SHP77 treated with DMSO at 0.1 percent for 48 hours (cell line): ENCODE results near the gene ARHGAP6.
"Not testable (repeated sequence)": the region's sequence is repeated elsewhere in the genome, so short reads cannot be mapped to it uniquely, and the experiment has no call there.

ENCODE experiments used
- DNase-seq: peaks from one replicate; lab custom pipeline; 2025; lab: John Stamatoyannopoulos, UW

ARHGAP6 gene

DNA sequence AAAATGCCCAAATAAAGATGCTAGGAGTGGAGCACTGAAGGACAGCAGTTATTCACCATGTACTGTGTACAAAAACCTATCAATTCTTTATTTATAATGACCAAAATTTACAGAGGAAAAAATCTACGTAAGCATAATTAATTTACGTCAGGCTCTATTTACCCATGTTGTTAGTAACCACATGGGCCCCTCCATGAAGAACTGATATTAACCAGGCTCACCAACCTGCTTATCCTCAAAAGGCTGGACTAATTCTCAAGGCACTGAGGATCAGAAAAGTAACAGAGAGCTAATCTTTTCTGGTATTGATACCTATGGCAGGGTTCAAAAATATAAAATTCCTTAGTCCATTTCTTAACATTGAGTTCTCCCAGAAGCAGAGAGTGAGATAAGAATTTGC is 140.0 kb downstream of the ARHGAP6 start:
- no peak for DNase-seq

DNA sequence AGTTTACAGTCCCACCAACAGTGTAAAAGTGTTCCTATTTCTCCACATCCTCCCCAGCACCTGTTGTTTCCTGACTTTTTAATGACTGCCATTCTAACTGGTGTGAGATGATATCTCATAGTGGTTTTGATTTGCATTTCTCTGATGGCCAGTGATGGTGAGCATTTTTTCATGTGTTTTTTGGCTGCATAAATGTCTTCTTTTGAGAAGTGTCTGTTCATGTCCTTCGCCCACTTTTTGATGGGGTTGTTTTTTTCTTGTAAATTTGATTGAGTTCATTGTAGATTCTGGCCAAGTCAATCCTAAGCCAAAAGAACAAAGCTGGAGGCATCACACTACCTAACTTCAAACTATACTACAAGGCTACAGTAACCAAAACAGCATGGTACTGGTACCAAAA is 146.5 kb downstream of the ARHGAP6 start:
- not testable (repeated sequence) for DNase-seq

DNA sequence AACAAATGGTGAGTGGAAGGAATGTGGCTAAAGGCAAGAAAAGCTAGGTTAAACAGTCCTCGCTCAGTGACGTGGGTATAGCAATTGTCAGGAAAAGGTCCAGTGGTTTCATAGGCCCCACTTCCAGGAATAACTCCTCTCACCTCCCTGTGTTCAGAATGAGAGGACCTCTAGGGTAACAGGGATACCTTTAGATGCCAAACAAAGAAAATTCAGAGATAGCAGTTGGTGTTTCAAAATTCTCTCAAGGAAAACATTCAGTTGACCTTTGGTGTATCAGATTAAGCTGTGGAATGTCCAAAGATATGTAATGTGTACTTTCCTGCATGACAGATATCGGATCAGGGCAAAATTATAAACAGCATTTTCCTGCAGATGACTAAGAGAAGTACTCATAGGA is 155.9 kb downstream of the ARHGAP6 start:
- DNase-seq: no peak

DNA sequence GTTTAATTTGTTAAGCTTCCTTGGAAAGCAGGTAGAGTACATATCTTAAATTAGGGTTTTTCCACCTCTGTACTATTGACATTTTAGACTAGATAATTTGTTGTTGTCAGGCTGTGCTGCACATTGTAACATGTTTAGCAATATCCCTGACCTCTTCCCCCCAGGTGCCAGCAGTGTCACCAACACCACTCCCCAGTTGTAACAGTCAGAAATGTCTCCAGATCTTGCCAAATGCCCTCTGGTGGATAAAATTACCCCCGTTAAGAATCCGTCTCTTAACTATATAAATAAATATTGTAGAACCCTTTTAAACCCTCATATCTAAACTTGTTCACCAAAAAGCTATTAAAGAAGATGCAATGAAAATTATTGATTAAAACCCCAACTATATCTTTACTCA is 161.5 kb downstream of the ARHGAP6 start:
- DNase-seq: no peak

DNA sequence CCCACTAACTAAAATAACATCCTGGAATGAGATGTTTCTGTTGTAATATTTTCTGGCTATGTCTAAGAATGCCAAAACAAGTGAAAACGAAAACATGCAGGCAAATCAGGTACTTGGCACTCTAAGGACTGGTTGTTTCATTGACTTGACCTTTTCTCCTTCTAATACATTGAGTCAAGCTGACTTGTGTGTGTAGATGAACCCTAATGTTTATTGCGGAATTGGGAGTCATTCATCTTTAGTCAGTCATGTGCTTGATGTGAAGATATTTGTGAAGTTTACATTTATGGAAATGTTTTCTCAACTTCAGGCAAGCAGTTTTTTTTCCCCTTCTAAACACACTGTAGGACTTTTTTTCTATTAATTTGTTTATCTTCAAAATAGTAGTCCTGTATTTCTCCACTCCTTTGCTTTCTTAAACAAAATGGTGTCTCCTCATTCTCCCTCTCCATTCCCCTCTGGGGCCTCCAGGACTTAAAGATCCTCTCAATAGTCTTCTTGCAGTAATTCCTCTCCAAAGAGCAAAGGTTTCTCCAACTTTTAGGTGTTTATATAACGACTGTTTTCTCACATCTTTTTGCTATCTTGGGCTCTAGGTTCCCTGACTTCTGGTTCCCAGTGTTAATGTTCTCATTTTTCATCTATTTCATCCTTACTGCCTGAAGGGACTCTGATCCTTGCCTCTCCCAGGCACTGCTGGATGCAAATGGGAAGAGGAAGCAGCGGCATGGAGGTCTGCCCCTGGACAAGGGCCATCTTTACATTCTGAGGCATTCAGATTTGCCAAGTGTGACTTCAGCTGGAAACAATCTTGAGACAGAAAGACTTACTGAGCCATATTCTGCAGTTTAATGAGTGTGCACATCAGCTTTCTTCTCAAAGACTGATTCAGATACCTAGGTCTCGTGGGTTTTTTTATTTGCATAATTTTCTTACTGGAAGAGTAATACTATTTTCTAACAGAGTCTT is 166.4 kb downstream of the ARHGAP6 start:
- no peak for DNase-seq

DNA sequence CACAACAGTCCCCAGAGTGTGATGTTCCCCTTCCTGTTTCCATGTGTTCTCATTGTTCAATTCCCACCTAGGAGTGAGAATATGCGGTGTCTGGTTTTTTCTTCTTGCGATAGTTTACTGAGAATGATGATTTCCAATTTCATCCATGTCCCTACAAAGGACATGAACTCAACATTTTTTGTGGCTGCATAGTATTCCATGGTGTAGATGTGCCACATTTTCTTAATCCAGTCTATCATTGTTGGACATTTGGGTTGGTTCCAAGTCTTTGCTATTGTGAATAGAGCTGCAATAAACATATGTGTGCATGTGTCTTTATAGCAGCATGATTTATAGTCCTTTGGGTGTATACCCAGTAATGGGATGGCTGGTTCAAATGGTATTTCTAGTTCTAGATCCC is 174.3 kb downstream of the ARHGAP6 start:
- DNase-seq: not testable (repeated sequence)

DNA sequence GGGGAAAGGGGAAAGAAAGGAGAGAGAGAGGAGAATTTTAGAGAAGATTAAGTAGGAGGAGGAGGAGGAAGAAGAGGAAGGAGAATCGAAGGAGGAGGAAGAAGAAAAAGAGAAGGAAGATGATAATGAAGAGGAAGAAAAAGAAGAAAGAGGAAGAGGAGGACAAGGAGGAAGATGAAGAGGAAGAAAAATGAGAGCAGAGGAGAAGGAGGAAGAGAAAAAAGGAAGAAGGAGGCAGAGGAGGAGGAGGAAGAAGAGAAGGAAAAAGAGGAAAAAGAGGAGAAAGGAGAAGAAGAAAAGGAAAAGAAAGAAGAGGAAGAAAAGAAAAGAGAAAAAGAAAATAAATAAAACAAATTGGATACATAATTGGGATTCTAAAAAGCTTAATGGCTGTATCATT is 181.4 kb downstream of the ARHGAP6 start:
- DNase-seq: no peak

DNA sequence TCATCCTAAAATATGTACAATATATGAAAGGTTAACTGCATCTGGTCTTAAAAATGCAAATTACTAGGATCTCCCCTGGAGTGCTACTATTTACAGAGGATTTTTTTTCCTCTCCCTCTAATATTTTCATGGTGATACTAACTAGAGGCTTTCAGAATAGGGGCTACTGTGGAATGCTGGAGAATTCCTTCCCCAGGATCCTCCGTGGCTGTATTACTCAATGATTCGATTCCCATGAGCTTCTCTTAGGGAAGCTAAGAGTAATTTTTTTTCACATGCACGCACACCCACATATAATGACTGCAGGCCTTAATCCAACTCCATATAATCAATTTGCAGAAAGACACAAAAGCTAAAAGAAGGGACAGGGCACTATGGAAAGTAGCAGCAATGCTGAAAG is 184.7 kb downstream of the ARHGAP6 start:
- DNase-seq: no peak

DNA sequence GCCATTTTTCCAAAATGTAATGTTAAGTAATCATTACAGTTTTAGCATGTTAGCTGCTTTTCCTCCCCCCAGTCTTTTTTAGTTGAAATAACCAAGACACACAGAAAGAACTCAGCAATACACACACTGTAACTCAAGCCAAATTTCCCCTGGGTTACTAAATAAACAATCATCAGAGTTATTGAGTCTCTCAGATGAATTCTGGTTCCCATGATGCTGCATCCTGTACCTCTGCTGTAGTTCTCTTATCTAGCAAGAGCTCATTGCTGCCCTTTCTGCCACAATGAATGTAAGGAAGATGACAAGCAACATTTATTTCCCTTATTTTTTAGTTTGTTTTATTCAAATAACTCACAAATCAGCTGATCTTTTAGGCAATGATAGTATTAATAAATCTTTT is 185.1 kb downstream of the ARHGAP6 start:
- no peak for DNase-seq

DNA sequence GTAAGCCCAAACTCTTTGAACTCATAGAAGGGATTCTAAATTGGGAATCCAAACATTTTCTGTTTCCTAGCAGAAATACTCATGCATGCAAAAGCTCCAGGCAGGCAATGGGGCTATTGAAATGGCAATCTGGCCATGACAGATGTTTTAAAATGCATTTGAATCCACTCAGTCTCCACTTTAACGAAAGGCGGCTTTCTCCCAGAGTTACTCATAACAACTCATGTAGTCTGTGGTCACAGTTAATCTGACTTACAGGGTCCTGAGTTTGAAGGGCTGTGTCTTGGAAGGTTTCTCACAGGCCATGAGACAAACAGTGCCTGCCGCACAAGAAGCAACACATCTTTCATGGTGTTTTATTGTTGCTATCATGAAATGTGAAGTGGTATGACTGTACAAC is 186.8 kb downstream of the ARHGAP6 start:
- DNase-seq: no peak

DNA sequence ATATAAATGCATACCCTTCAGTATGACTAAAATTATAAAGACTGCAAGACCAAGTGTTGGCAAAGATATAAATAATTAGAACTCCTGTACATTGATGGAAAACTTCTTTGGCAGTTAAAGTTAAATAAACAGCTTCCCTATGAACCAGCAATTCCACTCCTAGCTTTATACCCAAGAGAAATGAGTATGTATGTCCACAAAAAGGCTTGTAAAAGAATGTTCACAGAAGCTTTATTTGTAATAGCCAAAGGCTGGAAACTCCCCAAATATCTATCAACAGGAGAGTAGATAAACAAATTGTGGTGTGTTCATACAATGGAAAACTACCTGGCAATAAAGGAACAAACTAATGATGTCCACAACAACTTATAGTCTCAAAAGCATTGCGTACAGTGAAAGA is 187.7 kb downstream of the ARHGAP6 start:
- DNase-seq: no peak

DNA sequence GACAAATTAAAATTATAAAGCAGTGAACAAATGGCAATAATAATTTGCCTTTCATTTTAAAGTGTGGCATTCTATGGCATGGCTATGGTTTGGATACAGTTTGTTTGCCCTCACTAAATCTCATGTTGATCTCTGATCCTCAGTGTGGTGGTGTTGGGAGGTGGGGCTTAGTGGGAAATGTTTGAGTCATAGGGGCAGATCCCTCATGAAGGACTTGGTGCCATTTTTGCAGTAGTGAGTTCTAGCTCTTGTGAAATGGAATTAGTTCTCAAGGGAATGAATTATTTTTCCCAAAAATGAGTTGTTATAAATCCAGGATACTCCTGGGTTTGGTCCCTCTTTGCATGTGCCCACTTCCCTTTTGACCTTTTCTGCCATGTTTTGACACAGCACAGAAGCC is 191.1 kb downstream of the ARHGAP6 start:
- no peak for DNase-seq

DNA sequence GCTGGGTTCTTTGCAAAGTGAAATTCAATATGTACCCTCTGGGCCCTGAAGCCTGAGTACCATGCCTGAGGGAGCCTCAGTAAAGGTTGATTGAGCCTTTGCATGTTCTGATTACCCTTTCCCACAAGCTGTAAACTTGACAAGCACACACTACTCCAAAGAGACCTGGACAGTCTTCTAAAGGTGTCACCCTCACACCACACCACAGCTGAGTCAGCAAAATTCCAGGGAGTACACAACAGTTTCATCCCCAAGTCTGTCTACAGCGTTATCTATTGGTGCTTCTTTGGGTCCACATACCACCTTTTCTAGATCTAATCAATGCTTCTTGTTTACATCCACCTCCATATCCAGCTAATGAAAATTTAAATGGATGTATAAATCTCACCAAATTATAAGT is 191.7 kb downstream of the ARHGAP6 start:
- DNase-seq: no peak

DNA sequence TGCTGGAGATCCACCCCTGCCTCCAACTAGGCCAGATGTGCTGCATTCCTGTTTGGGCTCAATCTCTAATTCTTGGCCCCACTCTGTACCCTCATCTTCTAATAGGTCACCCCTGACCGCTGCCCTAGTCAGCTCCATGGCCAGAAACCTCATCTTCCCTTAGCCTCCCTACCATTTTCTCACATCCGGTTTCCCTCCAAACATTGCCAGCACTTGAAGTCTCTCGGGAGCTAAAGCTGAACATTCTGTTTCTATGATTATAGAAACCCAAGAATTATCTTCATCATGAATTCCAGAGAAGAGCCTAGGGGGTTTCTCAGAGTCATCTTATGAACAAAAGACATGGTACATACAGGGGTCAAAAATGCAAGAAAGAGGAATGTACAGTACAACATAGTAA is 192.8 kb downstream of the ARHGAP6 start:
- DNase-seq: no peak

DNA sequence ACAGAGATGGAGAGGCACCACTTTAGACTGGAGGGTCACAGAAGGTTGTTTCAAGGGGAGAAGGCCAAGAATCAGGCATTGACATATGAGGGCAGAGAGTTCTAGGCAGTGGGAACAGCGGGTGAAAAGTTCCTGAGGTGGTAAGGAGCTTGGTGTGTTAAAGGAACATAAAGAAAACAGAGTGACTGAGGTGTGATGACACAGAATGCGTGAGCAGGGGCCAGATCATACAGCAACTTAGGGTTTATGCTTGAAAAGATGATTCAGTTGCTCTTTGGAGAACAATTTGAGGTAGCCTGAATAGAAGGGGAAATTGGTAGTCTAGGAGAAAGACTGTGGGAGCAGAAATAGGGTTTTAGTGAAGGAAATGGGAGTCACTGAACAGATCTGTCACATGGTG is 193.3 kb downstream of the ARHGAP6 start:
- no peak for DNase-seq

DNA sequence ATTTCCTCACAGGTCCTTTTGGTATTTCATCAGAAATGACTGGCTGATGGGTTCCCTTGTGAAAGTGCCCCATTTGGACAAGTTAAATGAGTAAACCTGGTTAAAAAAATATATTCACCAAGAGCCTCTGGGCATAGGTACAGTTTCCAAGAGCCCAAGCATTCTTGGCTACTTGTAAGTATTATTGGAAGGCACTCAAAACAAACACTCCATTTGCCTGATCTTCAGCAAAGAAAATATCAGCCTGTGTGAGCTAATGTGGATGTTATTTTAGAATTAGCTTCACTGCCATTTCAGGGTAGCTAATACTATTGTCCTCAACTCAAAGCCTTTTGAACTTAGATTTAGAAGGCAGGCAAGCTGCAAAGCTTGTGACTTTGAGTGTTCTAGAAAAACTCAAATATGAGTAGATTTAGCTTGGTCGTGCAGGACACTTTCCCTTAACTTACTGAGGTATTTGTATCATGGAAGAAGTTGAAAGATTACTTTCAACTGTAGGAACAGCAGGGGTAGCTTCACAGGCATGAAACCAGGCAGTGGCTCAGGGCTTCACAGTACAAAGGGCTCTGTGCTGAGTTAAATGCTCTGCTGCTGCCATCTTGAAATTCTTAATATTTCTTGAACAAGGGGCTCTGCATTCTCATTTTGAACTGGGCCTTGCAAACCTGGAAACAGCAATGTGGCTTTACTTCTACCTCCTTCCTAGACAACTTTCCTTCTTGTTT is 195.3 kb downstream of the ARHGAP6 start:
- DNase-seq: no peak

DNA sequence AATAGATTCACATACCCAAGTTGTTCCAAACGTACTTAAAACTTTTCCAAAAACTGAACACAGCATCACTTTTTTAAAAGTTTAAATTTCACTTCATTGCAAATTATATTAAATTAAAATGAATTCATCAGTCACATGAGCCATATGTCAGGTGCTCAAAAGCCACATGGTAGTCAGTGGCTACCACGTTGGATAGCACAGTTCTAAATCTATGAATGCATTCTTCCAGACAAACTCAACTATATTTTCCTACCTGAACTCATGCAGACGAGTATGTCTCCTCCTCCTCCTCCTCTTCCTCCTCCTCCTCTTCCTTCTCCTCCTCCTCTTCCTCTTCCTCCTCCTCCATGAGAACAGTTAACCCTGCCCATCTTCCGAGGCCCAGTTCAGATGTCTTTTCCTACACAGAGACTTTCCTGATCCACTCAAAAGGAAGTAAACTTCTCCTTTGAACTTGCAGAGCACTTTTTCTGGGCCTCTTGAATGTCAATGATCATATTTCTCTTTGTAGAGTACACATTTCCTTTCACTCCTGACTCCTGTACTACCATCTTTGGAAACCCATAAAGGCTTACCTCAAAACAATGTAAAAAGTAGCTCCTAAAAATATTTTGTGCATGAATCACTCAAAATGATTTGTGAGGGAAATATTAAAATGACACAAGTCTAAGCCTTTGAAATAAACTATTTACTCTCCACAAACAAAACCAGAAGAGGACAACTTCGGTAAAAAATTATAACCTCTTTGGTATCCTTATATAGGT is 199.9 kb downstream of the ARHGAP6 start:
- DNase-seq: no peak

DNA sequence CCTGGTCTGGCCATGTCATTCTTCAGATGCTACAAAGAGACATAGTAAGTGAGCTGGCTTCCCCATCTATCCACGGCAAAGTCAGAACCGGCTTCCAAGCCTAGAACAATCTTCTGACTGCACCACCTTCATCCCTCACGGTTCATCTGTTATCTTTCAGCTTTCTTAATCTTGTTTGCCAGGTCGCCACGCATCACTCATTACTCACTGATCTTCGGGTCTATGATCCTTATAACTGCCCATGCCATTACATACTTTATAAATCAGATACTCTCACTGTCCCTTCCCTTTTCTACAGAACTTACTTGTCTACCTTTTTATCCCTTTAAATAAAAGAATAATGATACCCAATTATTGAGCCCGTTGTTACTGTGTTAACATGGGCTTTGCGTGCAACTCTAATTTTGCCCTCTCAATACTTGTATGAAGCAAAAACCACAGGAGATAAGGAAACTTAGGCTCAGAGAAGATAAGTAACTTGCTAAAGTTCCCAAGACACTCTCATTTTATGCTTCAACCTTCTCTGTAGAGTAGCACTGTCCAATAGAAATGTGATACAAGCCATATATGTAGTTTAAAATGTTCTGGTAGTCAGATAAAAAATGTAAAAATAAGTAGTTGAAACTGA is 200.8 kb downstream of the ARHGAP6 start:
- DNase-seq: no peak

DNA sequence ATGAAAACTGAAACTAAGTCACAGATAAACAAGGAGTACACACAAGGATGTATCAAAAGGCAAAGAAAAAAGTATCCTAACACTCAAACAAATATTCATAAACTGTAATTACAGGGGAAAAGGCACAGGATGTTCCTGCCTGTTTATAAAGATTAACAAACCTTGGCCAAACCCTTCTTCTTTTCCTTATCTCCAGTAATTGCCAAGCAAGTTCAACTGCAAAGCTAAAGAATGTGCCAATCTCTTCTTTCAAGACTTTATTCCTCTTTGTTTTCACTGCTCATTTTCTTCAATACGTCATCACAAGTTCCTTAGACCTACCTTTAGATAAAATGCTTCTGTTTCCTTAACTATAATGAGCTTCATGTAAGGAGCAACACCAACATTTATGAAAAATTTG is 201.3 kb downstream of the ARHGAP6 start:
- DNase-seq: no peak

DNA sequence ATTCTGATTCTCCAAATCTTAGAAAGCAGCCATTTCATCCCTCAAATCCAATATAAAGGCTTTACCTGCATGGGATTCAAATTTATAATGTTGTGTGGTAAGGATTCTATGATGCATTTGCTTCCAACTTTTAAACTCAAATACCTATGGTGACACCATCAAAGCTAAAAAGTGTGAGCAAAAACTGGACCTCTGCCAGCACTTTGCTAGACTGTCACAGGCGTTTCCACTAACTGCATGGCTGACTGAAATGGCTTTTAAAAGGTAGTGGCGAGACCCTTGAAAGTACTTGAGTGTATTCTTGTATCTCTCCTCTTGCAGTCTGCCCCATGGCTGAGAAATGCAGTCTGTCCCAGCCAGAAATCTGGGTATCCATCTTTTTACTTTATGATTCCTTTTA is 203.1 kb downstream of the ARHGAP6 start:
- DNase-seq: no peak

DNA sequence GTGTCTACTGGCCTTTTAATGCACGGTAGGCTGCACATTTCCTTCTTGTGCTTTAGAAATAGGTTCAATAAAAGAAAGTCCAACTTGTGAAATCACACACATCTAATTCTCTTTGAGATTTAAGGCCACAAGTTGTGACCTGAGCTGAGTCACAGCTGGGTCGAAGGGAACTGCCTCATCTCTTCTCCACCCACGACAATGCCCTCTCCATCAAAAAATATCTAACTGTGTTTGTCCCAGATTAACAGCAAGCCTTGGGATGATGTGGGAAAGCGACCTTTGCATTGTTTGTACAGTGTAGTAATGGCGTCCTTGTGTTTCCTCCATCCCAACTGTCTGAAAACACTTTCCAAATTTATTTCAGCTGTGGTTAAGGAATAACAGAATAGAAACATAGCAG is 203.6 kb downstream of the ARHGAP6 start:
- no peak for DNase-seq
